GM21381 (cell line): Measurements from ENCODE around the gene NCOR2.

Source experiments
- ATAC-seq: cut with Tn5 transposase; IDR thresholded peaks from one replicate; pipeline ENCODE4 v1.9.1; 2021; ENCODE audit warnings: mild to moderate bottlenecking, moderate library complexity; ENCODE audit not compliant: unreplicated experiment

NCOR2 gene

DNA sequence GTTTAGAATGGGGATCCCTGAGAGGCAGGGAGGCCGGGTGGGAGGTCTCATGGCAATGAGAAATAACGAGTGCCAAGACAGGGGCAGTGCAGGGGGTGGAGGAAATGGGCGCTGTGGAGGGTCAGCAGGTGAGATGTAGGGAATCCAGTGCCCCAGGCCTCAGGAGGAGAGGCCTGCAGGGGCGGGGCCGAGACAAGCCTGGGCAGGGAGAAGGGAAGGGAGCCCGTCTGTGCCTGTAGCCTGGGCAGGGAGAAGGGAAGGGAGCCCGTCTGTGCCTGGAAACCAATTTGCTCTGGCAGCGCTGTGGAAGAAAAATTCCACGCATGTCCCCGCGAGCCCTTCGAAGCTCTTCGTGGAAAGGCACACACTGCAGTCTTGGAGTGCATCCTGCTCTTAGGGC, 10.6 kb upstream of the NCOR2 start:
- no peak for ATAC-seq

DNA sequence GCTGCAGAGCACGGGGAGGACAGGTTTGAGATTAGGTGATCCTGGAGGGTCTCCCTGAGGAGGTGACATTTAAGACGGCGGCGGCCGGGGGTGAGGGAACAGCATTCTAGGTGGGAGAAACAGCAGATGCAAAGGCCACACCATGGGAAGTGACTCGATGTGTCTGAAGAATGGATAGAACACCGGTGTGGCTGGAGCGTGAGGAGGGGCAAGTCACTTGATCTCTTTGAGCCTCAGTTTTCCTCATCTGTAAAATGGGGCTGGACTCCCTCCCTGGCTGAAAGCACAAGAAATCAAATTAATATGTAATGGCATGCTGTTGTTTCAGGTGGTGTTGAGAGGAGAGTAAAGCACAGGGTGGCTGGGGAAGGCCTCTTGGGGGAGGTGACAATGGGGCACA, 10.0 kb upstream of the NCOR2 start:
- no peak for ATAC-seq

DNA sequence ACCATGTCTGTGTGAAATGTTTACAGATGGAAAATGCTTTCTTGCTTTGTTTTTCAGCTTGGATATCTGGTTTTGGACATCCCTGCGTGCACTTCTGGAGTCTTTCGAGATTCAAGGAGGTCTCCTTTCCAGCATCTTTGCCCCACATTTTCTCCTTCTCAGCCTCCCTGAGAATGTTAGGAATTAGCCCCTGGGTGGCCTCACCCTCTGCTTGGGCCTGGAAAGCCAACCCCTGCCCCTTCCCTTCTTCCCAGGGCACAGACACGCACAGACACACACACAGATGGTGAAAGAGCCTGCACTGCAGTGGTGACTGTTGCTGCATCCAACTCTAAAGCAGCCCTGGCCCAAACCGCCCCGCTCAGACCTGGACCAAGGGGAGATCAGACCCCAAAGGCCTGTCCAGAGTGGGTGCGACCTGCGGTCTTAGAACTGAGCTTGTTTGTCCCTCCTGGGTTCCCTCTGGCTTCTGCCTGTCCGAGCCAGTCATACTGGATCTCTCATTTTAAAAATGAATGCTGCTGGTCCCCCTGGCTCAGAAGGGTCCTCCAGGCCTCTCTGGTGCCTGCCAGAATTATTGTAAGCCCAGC, 8.7 kb upstream of the NCOR2 start:
- no peak for ATAC-seq

DNA sequence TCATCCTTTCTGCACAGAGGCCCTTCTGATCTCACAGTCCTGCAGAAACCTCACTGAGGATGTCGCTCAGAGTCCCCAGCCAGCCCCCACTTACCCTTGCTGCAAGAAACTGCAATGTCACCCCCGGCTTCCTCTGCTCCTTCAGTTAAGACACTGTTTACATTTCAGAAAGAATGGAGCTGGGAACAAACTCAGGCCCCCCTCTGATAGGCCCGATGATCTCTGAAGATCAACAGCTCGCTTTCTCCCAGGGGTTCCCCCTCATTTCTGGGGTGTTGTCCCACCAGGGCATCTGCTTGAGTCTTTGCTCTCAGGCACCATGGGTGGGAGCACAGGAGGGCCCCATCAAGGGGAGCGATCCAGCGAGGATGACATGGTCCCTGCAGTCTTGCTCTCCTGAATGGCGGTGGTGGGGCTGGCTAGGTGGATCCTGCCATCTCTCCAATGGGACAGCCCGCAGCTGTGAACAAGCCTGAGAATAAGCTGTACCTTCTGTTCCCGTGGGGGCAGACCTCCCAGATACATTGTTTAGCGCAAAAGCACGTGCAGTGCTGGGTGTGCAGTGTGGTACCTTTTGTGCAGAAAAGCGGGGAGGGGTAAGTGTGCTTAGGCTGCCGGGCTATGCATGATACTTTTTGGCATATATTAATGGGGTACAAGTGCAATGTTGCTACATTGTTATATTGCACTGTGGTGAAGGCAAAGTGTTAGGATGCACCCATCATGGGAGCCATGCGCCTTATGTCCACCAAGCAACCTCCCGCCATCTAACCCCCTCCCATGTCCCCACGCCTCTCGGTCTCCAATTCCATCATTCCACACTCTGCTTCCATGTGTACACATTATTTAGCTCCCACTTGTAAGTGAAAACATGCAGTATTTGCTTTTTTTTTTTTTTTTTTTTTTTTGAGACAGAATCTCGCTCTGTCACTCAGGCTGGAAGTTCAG, 6.7 kb upstream of the NCOR2 start:
- no peak for ATAC-seq

DNA sequence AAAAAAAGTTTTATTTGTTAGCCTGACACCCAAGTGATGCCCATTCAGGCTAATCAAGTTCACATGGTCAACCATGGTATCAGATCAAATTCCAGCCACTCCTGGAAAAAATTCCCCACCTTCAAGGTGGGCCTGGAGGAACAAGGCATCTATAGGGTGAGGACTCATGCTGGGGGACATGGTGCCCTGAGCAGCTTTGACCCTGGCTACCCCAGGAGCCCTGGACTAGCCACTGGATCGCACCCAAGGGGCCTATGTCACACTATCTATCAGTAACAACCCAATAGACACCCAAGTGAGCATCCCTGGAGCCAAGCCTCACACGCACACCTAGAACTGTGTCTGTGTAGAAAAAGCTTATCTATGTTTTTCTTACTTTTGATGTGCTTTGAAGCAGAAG, 4.1 kb upstream of the NCOR2 start:
- ATAC-seq: no peak

DNA sequence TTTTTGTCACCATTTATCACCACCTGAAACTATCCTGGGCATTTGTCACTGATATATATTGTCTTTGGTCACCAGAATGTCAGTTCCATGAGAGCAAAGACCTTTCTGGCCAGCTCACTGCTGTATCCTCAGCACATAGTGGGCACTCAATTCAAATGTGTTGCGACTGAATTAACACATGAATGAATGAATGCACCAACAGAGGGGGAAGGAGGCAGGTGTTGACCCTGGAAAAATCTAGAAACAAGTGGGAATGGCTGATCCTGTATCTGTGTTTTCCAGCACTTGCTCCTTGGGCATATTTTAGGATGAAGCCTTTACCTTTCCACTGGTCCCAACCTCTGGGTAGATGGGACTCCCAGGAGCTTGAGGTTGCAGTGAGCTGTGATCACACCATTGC, 3.4 kb upstream of the NCOR2 start:
- ATAC-seq: no peak

DNA sequence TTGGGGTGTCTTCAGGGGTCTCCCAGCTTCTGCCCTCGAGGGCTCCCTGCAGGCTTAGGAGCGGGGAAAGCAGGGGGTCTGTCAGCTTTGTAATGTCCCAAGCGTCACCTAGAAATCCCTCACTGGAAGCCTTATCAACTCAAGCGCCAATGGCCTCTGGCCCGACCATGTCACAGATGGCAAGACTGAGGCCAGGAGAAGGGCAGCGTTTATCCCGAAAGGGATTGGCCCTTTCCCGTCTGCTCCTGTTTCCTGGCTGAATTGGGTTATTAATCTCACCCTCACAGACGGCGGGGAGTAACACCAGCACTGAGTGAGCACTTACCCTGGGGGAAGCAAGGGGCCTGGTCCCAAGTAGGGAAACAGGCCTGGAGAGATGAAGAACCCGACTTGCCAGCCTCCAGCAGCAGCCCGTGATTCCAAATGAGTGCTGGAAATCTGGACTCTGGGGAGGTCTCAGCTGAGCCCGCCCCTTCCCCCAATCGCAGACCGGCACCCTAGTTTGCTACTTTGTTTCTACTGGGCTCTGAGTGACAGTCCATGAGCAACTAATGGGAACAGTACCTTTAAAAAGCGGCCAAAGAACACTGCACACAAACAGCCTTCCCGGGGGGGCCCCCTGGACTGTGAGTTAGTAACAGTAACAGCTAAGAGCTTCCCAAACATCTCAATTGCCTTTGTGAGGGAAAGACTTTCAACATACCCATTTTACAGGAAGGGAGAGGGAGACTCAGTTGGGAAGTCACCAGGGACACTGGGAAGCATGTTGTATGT, 2.1 kb upstream of the NCOR2 start:
- no peak for ATAC-seq

DNA sequence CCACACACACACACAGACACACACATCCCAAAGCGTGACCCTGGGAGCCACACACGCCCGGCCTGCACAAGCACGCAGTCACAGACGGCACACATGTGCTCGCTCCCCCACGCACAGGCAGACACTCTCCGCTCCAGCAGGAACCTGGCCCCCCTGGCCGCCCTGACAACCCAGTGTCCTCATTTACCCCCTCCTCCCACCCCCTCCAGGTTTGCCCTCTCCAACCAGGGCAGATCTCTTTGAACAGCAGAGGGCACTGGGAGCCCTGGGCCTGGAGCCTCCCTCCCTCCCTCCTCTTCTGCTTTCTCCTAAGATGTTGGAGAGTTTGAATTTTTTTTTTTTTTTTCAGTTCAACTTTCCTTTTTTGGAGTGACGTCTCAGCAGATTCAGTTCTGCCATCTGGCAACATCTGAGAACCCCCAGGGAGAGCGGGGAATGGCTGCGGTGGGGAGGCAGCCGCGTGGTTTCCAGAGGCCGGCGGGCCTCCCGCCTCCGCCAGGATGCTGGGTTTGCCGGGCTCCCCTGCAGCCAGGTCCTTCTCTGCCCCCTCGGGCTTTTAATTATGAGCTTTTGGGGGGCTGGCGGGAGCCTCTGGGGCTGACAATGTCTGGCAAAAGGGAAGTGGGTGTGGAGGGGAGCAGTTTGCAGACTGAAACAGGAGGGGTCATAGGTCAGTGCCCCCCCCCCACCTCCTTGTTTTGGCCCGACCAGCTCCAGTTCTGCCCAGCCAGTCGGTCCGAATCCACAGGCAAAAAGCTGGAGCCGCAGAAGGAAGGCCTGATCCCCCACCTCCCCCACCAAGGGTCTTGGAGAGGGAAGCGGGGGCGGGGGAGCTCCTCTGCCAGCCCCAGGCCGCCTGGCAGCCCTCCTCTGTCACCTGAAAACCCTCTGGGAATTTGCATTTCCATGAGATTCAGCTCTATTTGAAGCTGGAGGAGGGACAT, 1.3 kb upstream of the NCOR2 start:
- ATAC-seq: no peak

DNA sequence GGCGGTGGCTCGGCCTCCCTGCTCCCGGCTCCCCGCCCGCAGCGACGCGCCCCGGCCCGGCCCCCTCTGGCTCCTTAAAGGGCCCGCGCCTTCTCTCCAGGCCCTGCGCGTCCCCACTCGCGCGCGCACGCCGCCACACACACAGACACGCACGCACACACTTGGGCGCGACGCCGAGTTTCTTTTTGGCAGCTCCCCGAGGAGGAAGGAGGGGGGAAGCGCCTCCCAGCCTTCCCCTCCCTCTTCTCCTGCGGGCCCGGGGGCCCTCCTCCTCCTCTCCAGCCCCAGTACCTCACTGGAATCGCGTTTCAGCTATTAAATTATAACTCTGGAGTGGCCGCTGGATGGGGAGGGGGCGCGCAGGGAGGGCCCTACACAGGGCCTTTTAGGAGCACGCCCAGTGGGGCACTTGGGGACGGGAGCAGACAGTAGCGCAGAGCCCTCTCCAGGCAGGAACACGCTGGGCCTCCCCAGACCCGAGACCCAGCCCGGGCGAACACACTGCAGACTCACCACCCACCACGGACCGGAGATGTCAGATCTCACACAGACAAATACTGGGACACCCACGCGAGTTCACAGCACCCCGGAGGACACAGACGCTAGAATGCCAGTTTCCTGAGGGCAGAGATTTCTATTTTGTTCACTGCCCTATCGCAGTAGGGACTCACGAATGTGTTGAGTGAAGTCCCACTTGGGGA, 411 bp upstream of the NCOR2 start:
- ATAC-seq: peak; percentile 51

DNA sequence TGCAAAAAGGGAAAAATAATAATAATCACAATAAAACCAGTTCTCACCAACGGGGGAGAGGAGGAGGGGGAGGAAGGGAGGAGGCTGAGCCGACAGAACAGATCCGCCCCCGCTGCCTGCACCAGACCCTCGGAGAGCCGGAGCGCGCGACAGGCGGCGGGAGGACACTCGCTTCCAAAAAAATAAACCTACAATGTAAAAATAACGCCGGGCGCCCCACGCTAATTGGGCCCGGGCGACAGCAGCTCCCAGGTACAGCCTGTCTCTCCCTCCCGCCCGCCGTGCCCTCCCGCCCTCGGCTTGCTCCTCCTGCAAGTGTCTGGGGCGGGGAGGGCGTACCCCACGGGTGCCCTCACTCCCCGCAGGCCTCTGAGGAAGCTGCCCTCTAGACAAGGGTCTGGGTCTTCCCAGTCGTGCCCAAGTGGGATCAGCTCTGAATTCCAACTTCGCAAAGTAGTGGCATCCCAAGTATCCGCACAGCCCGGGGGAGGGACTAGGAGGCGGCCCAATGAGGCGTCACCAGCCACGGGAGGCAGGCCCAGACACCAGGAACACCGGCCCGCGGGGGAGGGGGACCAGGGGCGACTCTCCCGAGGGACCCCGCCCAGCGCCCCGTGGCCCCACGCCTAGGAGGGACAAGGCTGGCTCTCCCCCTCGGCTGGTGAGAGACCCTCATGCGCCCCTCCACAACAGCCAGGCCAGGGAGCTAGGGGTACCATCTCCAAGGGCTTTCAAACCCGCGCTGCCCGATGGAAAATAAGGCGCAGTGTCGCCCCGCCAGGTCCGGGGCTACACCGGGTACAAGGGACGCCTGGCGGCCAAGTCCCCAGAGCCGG, 1.0 kb downstream of the NCOR2 start:
- ATAC-seq: peak; percentile 42

DNA sequence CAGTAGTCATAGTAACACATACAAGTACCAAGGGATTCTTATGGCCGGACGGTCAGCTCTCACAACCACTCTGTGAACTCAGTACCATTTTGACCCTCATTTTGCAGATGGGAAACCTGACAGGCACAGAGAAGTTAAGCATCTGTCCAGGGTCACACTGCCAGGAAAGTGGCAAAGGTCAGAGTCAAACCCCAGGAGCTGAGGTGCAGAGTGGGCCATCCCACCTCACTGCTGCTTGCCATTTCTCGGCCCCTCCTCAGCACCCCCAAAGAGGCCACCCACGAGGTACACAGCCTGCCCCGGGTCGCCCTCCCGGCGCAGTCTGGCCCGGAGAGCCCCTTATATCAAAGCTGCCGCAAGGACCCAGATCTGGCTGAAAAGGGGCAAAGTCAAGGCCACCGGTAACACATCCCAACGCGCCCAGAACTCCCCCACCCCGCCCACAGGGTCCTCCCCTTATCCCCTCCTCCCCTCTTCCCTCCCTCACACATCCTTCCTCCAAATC, 1.7 kb downstream of the NCOR2 start:
- no peak for ATAC-seq

DNA sequence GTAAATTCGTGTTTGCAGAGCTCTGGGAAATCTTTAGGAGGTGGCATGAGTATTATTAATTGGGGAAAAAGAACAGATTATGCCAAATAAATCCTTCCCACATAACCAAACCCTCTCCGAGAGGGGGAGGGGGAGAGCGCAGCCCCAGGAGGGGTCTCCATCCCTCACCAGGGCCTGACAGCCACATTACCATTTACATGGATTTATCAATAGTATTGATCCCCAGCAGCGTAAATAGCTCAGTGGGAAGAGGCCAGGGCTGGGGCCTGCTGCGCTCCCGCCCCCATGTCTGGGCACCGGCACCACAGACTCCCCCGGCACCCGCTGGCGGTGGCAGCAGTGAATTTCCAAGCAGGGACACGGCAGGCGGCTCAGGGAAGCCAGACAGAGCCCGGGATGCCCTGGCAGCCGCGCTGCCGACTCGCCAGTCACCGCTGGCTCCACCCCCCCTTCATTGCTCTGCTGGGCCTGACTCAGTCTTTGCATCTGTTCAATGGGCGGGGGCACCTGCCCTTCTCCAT, 2.4 kb downstream of the NCOR2 start:
- no peak for ATAC-seq

DNA sequence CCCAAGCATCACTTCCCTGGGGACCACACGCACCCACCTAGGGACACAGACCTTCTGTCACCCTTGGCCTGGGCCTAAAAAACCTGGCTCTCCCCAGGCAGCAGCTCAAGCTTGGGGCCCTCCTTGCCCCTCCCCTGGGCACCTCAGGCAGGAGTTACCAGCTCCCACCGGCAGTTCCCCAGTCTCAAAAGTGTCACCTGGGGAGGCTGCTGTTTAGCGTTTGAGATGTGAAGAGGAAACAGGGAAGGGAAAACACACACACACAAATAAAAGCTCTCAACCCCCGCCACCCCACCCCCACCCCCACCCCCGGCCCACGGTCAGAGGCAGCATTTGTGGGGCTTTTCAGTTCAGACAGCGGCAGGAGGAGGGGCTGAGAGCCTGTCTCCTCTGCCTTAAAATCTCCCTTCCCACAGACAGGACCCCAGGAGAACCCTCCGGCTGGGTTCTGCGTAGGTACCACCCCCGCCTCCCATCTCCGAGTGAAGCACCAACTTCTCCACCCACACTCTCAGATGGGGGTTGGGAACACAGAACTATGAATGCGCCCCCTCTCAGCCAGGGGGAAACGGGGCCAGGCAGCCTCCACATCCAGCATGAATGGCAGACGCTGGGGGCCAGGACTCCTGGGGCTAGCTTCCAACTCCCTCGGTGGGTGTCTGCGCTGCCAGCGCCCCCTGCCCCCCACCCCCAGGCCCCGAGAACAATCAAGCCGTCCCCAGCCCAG, 3.0 kb downstream of the NCOR2 start:
- no peak for ATAC-seq

DNA sequence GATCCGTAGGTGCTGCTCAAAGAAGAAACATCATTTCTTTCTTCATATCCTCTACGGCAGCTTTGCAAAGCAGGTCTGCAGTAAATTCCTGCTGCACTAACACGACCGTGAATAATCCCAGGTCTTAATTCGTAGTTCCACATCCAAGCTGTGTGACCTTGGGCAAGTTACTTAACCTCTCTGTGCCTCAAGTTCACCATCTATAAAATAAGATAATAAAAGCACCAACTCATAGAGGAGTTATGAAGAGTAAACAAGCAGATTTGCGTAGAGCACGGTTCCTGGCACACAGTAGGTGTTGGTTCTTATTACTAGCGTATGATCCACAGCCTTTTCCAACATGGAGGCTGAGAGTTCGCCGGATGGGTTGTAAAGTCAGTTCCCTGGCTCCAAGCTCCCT, 3.6 kb downstream of the NCOR2 start:
- ATAC-seq: no peak

DNA sequence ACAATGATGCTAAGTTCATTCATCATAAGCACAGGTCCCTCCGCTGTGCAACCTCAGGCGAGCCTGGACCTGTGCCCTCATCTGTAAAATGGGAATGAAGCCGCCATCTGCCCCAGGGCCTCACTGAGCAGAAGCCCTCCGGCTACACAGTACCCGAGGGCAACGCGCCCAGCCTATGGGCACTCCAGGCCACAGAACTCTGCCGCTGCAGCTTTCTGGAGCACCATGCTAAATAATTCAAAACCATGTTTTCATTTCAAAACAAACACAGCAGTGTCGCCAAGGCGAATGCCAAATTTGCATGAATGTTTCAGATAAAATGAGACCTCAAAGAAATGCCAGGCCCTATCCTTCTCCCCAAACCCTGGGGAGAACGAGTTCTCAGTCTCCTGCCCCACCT, 4.0 kb downstream of the NCOR2 start:
- ATAC-seq: no peak

DNA sequence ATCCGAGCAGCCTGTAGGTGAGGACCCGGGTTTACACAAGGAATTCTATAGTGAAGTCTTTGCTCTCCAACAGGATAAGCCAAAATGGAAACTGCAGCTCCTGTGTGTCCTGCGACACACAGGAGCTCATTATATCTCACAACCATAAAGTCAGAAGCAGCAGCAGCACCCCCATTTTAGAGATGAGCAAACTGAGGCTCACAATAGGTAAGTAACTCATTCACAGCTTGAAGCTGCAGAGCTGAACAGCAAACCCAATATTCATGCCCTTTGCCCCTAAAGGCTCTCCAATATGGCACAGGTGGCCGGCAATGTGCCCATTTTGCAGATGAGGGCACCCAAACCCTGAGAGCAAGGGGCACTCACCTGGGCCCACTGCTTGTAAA, 4.6 kb downstream of the NCOR2 start:
- no peak for ATAC-seq

DNA sequence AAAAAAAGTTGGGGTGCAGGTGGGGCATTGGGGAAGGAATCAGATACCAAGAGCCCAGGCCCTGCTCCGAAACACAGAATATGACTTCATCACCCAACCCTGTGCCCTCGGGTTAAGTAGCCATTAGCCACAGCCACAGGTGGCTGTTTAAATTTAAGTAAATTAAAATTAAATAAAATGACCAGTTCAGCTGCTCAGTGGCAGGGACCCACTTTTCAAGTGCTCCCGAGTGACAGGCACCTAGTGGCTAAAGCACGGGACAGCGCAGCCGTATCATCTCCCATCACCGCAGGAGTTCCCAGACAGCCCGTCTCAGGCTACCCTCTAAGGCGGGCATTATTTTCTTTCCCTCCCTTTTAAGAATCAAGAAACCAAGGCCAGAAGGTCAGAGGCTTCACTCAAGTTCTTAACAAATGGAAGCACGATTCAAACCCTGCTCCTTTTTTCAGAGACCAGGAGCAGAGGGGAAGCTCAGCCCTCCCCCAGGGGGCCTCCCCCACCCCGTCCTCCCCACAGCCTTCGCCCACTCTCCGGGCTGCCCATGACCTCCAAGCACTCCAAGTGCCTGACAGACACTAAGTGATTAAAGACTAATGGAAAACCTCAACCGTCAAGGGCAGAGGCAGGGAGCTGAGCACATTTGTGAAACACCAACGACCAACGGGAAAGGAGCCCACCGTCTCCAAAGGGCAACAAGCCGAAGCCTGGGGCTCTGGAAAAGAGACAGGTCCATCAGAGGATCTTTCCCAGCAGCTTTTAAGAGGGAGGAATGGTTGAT, 5.2 kb downstream of the NCOR2 start:
- ATAC-seq: no peak
